Measurements from ENCODE around the gene SHC3. TPM values are rescaled to one million over a fixed set of nuclear protein-coding genes. Genes with fewer than 3 reads are reported as not detected.

Gene SHC3
- total and polyA plus RNA-seq, 2 donors (not counting 3 experiments of a cell fraction or from before 2014, with no cell fraction given), result 1.0 to 2.0 TPM

DNA sequence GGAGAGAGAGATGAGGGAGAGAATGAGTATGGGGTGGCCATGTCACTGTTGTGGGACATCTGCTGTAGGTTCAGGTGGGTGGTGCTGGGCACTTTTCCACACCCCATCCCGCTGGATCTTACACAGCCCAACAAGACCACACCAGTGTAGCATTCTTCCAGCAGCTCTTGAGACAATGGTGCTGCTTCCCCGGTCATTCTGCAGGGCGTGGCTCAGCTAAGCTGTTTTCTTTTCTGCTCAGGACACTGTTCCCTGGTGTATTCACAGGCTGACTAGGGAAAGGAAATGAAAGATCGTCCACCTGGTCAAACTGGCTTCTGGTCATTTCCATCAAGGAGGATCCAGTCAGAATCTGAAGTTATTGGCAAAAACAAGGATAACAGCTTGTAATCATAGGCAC lies 111.8 kb downstream of the SHC3 start:
- intact Hi-C loops (cut with micrococcal nuclease) (no loop called here), dilution Hi-C loops (cut with MboI; ENCODE audit: extremely low pct_ligation_motif_present, low sequenced_read_pairs) (no loop called here)
- Histone ChIP-seq H2AFZ (ENCODE audit: low read depth, low read length) (no peak overlapping the region), H3K27me3 (ENCODE audit: control insufficient read depth in 2 of 2, insufficient read depth in 2 of 2, low read length in 2 of 2) (no peaks in the 10 kb centered on the region), H3K4me1 (ENCODE audit: control insufficient read depth, extremely low read depth, insufficient read depth, low read length) (no peaks in the 10 kb centered on the region), H4K20me1 (replicated peaks; ENCODE audit: control insufficient read depth, extremely low read depth, insufficient read depth, low read length) (no peaks in the 10 kb centered on the region), H3K9me1 (replicated peaks; ENCODE audit: control insufficient read depth, extremely low read depth, insufficient read depth, low read length) (no peaks in the 10 kb centered on the region), H3K9ac (replicated peaks; ENCODE audit: extremely low read depth, insufficient read depth, low read length) (no peak overlapping the region), H3K4me2 (ENCODE audit: insufficient read depth, low read length) (no peak overlapping the region), H3K27ac (ENCODE audit: insufficient read depth, low read depth, low read length) (no peak overlapping the region), H3K79me2 (ENCODE audit: control insufficient read depth, insufficient read depth, low read length) (no peaks in the 10 kb centered on the region), H3K36me3 (ENCODE audit: control insufficient read depth in 2 of 2, extremely low read depth in 1 of 2, insufficient read depth in 2 of 2, low read length in 2 of 2) (no peaks in the 10 kb centered on the region), H3K4me3 (replicated peaks in 1 of 3; ENCODE audit: insufficient read depth in 1 of 3, low read depth in 1 of 3, low read length in 3 of 3) (no peak overlapping the region), H3K9me3 (replicated peaks; ENCODE audit: control insufficient read depth, insufficient read depth, low read length) (no peaks in the 10 kb centered on the region)
- DNase-seq (ENCODE audit: low read depth, low spot score) (no peak), FAIRE-seq (no peak)
- ChIA-PET POLR2A (no interaction called here), CTCF (interaction anchor here (0.5 to 2.6 kb wide), 3 partner anchors 10 to 558 kb away, joined by 3 to 8 read pairs (median 4); no protein-coding TSS in a partner anchor)
- BruUV-seq (replicated peaks), result no TSS peak
- TF ChIP-seq MAX (IDR thresholded peaks at IDR 0.05; ENCODE audit: insufficient read depth, insufficient read length) (no peak), JUN (IDR thresholded peaks at IDR 0.05; ENCODE audit: borderline replicate concordance, insufficient read depth, insufficient read length, low read depth) (no peak), EZH2 (IDR thresholded peaks at IDR 0.05; ENCODE audit: borderline replicate concordance, low read depth, low read length, severe bottlenecking) (no peak), POLR2A (IDR thresholded peaks at IDR 0.05; ENCODE audit: low read depth, low read length) (no peak), CTCF (IDR thresholded peaks at IDR 0.05; ENCODE audit: extremely low read depth in 1 of 2, insufficient read depth in 1 of 2, low read depth in 1 of 2, low read length in 2 of 2) (no peak), POLR2AphosphoS5 (IDR thresholded peaks at IDR 0.05; ENCODE audit: insufficient read depth, low read depth, low read length) (no peak), MYC (IDR thresholded peaks at IDR 0.05; ENCODE audit: low read depth, low read length) (no peak), GATA2 (IDR thresholded peaks at IDR 0.05; ENCODE audit: insufficient read depth, insufficient read length, low read depth, low read length) (no peak)
